Effector memory CD8-positive, alpha-beta T cell (primary cell): Measurements from ENCODE around the gene GPC6.

Experiments used
- ATAC-seq: fragments of 150-1000 bp; cut with Tn5 transposase; replicated peaks from 2 replicates; pipeline ENCODE4 v1.10.0; 2021; ENCODE audit warnings: mild to moderate bottlenecking, moderate library complexity
- DNase-seq, 3 experiments: peaks; one replicate each; pipeline ENCODE4 v3.0.0; 2021
- H3K27ac Mint-ChIP-seq, 2 donors: one replicate each; pipeline ENCODE4 v1.8.0; 2022; ENCODE audit warnings: mild to moderate bottlenecking in 2 of 2, mixed read lengths in 2 of 2, moderate library complexity in 2 of 2
- H3K27me3 Mint-ChIP-seq, 2 donors: one replicate each; pipeline ENCODE4 v1.8.0; 2022; ENCODE audit warnings: mixed read lengths in 2 of 2
- H3K36me3 Mint-ChIP-seq: one replicate; pipeline ENCODE4 v1.8.0; 2022; ENCODE audit warnings: mild to moderate bottlenecking, moderate library complexity, mixed read lengths; ENCODE audit not compliant: insufficient read depth
- H3K4me1 Mint-ChIP-seq, 2 donors: one replicate each; pipeline ENCODE4 v1.8.0; 2022; ENCODE audit warnings: low read depth in 2 of 2, mixed read lengths in 2 of 2
- H3K4me3 Mint-ChIP-seq, 2 donors: one replicate each; pipeline ENCODE4 v1.8.0; 2022; ENCODE audit warnings: mild to moderate bottlenecking in 2 of 2, mixed read lengths in 2 of 2, moderate library complexity in 2 of 2
- H3K9me3 Mint-ChIP-seq, 2 donors: one replicate each; pipeline ENCODE4 v1.8.0; 2022; ENCODE audit warnings: mixed read lengths in 2 of 2

Gene GPC6

DNA sequence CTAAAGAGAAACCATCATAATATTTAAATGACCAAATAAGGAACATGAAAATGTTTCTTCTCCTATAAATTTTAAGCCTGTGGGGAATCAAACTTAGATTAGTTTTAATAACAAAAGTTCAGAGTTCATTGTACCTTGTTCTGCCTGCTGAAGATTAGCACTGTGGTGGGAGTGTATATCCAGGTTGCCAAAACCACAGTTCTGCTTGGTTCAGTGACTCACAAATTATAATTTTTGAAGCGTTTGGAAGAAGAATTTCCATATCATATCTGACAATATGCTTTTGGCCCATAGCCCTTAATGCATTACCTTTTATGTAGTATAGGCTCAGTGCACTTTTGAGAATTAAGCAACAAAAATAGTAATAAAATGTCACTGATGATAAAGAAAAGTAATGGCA, 545.2 kb downstream of the GPC6 start:
- Mint-ChIP-seq H3K4me3 (no peak overlapping the region), H3K27me3 (peaks cover 0 to 5% of the 10 kb centered on the region in 2 donors), H3K27ac (no peak overlapping the region), H3K36me3 (no peaks in the 10 kb centered on the region), H3K9me3 (peaks cover 0 to 3% of the 10 kb centered on the region in 2 donors), H3K4me1 (no peaks in the 10 kb centered on the region)
- DNase-seq (no peak), ATAC-seq (no peak)

DNA sequence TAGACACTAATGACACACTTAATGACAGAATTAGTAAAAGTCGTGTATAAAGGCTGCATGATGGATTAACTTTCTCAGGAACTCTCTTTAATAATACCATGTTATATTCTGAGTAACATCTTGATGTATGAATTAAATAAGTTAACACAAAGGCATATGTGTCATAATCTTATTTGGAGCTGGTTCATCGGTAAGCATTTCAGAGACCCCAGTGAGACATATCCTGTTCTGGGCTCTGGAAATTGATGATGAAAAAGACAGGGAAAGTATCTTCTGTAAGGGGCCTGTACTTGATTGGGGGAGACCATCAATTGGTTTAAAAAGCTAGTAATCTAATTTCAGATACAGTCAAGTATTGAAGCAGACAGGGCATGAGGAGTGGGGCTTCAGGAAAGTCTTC, 547.9 kb downstream of the GPC6 start:
- Mint-ChIP-seq H3K27me3 (peaks cover 0 to 5% of the 10 kb centered on the region in 2 donors), H3K4me3 (no peak overlapping the region), H3K36me3 (no peaks in the 10 kb centered on the region), H3K9me3 (peaks cover 0 to 3% of the 10 kb centered on the region in 2 donors), H3K4me1 (no peaks in the 10 kb centered on the region), H3K27ac (no peak overlapping the region)
- ATAC-seq, result no peak
- no peak for DNase-seq

DNA sequence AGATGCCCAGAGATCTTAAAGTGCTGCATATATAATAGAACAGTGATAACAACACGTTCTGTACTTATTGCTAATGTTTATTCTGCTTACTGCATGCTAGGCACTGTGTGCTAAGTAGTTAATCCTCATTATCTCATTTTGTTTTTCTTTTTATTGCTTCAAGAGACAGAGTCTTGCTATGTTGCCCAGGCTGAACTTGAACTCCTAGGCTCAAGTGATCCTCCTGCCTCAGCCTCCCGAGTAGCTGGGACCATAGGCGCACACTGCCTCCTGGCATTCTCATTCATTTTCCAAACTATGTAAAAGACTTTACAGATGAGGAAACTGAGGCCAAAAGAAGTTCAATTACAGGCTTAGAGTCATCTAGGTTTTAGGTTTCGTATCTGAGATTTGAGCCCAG, 548.4 kb downstream of the GPC6 start:
- H3K4me1 Mint-ChIP-seq, result no peaks in the 10 kb centered on the region
- ATAC-seq (no peak), DNase-seq (no peak)
- peaks cover 0 to 5% of the 10 kb centered on the region in 2 donors for H3K27me3 Mint-ChIP-seq
- peaks cover 0 to 3% of the 10 kb centered on the region in 2 donors for H3K9me3 Mint-ChIP-seq
- no peak overlapping the region for H3K27ac Mint-ChIP-seq
- H3K4me3 Mint-ChIP-seq, result no peak overlapping the region
- H3K36me3 Mint-ChIP-seq, result no peaks in the 10 kb centered on the region

DNA sequence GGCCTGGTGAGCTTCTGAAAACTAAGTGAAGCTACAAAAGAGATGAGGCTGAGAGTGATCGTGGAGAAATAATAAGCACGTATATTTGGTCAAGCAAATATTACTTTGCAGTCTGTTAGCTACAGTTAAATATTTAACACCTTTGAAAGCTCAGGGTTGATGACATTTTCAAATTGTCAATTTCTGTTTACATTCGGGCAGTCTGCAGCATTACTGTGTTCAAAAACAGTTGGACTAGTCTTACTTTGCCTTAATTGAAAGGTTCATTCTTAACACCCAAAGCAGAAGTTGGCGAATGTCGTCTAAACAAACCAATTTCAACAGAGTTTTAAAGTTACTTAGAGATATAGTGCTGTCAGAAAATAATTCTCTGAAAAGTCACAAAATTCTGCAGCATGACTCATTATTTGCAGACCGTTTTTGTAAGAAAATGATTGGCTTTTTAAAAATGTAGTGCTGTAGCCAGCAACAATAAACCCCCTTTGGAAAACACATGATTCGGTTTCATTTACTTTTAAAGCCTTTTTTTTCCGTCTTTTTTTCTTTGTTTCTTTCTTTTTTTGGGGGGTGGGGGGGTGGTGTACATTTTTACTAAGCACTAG, 549.0 kb downstream of the GPC6 start:
- Mint-ChIP-seq H3K4me3 (no peak overlapping the region), H3K27me3 (peaks cover 0 to 5% of the 10 kb centered on the region in 2 donors), H3K9me3 (peaks cover 0 to 3% of the 10 kb centered on the region in 2 donors), H3K4me1 (no peaks in the 10 kb centered on the region), H3K27ac (no peak overlapping the region), H3K36me3 (no peaks in the 10 kb centered on the region)
- DNase-seq (no peak), ATAC-seq (no peak)

DNA sequence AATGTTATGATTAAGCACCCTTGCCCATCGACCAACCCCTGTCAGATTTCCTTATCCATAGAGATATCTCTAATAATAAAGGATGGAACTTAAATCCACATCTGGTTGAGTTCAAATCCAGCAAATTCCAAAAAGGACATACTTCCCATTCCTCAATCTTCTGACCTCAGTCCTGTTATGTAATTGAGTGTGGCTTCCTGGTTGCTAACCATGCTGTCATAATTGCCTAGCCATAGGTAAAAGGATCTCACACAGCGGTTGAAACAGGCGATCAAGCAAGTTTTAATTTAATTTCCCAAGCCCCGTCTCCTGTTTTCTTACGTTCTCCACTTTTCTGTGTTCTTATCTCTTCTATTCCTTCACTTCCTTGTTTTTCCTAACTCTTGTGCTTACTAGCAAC, 550.3 kb downstream of the GPC6 start:
- no peak for DNase-seq
- Mint-ChIP-seq H3K27me3 (peaks cover 0 to 5% of the 10 kb centered on the region in 2 donors), H3K4me1 (no peaks in the 10 kb centered on the region), H3K4me3 (no peak overlapping the region), H3K27ac (no peak overlapping the region), H3K36me3 (no peaks in the 10 kb centered on the region), H3K9me3 (peaks cover 0 to 3% of the 10 kb centered on the region in 2 donors)
- no peak for ATAC-seq

DNA sequence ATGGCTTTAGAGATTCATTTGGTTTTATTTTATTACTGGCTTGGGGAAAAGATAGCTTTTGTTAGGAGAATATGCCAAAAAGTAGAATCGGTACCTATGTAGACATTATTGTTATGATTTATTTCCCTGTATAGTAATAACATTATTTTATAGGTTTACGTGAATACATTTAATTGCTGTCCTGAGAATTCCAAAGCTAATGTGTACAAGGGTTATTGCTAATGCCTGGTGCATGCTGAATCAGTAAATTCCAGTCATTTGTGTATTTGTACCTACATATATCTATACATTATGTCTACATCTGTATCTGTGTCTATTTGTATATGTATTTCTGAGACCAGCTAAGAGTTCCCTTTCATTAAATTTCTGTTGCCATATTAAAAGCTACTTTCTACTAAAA, 550.9 kb downstream of the GPC6 start:
- Mint-ChIP-seq H3K4me1 (no peaks in the 10 kb centered on the region), H3K9me3 (no peaks in the 10 kb centered on the region), H3K4me3 (no peak overlapping the region), H3K27ac (no peak overlapping the region), H3K27me3 (peaks cover 0 to 1% of the 10 kb centered on the region in 2 donors), H3K36me3 (no peaks in the 10 kb centered on the region)
- DNase-seq, result no peak
- ATAC-seq, result no peak

DNA sequence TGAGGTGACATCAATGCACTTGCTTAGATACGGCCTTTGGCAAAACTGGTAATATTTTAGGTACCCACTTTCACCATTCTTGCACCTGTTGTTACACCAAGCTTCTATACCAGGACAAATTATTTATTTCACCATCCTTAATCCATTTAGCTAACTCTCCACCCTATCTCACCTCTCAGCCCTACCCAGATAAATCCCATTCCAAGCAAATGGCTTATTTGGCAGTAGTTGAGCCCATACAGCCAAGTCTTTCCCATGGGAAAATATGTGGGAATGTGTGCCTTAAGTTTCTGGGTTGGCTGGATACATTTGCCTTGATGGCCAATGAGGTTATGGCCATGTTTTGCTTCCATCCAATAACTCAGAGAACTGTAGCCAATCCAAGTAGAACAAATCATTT, 551.9 kb downstream of the GPC6 start:
- ATAC-seq, result no peak
- no peaks in the 10 kb centered on the region for H3K4me1 Mint-ChIP-seq

DNA sequence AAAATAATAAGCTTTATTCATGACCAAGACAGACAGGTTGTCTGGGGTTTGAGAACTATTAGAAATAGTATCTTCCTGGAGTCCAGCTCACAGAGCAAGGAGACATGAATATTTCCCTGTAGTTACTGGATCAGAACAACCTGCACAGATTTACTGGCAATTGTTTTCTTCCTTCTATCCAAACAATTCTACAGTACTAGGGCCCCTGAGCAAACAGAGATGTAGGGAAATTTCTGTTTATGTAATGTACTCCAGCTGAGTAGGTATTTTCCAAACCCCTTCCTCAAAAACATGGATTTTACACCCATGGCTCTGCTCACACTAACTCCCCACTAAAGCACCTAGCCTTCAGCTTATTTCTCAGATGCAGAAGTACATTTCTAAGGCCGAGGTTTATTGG, 557.6 kb downstream of the GPC6 start:
- H3K4me3 Mint-ChIP-seq, result no peak overlapping the region
- ATAC-seq (no peak), DNase-seq (no peak)
- H3K9me3 Mint-ChIP-seq, result no peaks in the 10 kb centered on the region
- no peaks in the 10 kb centered on the region for H3K4me1 Mint-ChIP-seq
- H3K27ac Mint-ChIP-seq, result no peak overlapping the region
- no peaks in the 10 kb centered on the region for H3K27me3 Mint-ChIP-seq
- H3K36me3 Mint-ChIP-seq, result no peaks in the 10 kb centered on the region

More for the DNA sequence above, 551.9 kb downstream of the GPC6 start:
- DNase-seq, result no peak
- Mint-ChIP-seq H3K36me3 (no peaks in the 10 kb centered on the region), H3K27ac (no peak overlapping the region), H3K9me3 (no peaks in the 10 kb centered on the region), H3K27me3 (no peaks in the 10 kb centered on the region), H3K4me3 (no peak overlapping the region)

DNA sequence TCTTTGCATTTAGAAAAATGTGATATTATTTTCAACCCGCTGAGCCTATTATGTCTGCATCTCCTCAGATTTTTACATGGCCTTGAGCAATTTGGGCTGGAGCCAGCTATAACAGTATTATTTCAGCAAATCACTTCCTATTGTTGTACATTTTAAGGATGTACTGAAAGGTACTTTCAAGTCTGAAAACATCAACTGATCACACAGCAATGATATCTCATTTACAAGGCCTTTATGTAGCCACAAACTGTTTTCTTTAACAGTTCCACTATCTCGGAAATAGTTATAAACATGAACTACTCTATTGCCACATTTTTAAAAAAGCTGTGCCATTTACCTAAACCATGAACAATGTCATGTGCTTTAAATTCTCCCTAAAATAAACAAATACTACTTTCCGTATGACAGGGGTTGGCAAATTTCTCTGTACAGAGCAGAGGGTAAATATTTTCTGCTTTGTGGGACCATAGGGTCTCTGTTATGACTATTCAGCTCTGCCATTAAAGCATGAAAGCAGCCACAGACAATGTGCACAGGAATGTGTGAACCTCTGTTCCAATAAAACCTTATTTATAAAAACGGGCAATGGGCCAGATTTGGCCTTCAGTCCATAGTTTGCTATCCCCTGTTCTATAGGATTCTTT, 560.4 kb downstream of the GPC6 start:
- Mint-ChIP-seq H3K4me1 (no peaks in the 10 kb centered on the region), H3K27me3 (no peaks in the 10 kb centered on the region), H3K9me3 (no peaks in the 10 kb centered on the region), H3K4me3 (no peak overlapping the region), H3K27ac (no peak overlapping the region), H3K36me3 (no peaks in the 10 kb centered on the region)
- ATAC-seq, result no peak
- DNase-seq, result no peak

DNA sequence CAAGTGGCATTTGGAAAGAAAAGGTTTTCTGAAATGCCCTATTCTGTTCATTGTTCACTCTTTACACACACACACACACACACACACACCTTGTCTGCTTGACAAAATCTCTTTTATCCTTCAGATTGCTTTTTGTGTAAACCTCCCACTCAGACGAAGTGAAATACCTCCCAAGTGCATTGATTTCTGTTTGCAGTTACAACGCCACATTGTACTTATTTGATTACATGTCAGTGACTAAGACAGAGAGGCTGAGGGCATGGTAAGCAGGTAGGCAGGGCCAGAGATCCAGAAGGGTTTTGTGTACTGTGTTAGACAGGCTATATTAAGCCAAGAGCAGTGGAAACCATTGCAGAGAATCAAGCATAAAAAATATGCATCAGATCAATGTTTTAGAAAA, 561.8 kb downstream of the GPC6 start:
- Mint-ChIP-seq H3K4me3 (no peak overlapping the region), H3K27ac (no peak overlapping the region), H3K4me1 (no peaks in the 10 kb centered on the region), H3K36me3 (no peaks in the 10 kb centered on the region), H3K27me3 (no peaks in the 10 kb centered on the region), H3K9me3 (no peaks in the 10 kb centered on the region)
- no peak for ATAC-seq
- no peak for DNase-seq

DNA sequence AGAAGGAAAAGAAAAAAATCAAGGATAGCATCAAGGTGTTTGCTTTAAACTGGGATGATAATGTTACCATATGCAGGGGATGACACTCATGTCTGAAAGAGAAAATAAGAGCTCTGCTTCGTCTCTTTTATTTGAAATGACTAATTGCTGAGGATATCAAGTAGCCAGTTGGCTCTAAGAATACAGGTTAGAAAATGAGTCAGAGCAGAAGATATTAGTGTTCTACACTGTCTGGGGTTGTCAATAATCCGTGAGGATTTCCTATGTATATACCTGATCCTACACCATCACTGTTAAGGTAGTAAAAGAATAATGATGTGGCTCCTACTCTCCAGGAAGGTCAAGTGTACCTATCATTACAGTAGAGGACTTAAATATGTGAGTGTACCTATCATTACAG, 562.5 kb downstream of the GPC6 start:
- H3K9me3 Mint-ChIP-seq, result no peaks in the 10 kb centered on the region
- H3K36me3 Mint-ChIP-seq, result no peaks in the 10 kb centered on the region
- H3K27ac Mint-ChIP-seq, result no peak overlapping the region
- H3K4me1 Mint-ChIP-seq, result peaks cover 0 to under 1% of the 10 kb centered on the region in 2 donors
- H3K27me3 Mint-ChIP-seq, result peaks cover 0 to 3% of the 10 kb centered on the region in 2 donors
- ATAC-seq (no peak), DNase-seq (no peak)
- no peak overlapping the region for H3K4me3 Mint-ChIP-seq

DNA sequence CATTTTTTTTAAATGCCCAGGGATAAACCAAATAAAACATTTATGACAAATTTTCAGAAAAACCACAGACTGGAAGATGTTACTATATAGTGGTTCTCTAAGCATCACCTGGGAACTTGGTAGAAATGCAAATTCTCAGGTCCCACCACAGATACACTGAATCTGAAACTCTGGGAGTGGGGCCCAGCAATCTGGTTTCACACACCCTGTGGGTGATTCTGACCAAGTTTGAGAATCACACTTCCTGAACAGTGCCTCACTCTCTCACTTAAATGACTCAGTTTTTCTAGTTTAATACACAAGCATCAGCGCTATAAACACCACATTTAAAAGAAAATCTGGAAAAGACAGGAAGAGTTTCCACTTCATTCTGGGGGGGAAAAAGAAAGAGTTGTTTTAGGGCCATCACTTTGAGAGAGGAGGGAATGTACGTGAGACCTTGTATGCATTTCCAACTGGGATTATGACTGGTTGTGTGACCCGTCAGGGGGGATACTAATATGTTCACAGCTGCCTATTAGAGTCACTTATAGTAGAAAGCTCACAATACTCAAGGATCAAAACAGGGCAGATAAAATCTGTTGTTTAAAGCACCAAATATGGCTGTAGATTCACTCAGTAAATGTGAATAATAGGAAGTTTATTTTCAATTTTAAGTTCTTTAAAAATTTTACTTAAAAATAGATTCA, 567.7 kb downstream of the GPC6 start:
- ATAC-seq (no peak), DNase-seq (no peak)
- no peaks in the 10 kb centered on the region for H3K36me3 Mint-ChIP-seq
- H3K27me3 Mint-ChIP-seq, result peaks cover 0 to 7% of the 10 kb centered on the region in 2 donors
- peaks cover 4% of the 10 kb centered on the region in 2 donors for H3K4me1 Mint-ChIP-seq
- H3K4me3 Mint-ChIP-seq, result no peak overlapping the region
- H3K9me3 Mint-ChIP-seq, result no peaks in the 10 kb centered on the region
- no peak overlapping the region for H3K27ac Mint-ChIP-seq

DNA sequence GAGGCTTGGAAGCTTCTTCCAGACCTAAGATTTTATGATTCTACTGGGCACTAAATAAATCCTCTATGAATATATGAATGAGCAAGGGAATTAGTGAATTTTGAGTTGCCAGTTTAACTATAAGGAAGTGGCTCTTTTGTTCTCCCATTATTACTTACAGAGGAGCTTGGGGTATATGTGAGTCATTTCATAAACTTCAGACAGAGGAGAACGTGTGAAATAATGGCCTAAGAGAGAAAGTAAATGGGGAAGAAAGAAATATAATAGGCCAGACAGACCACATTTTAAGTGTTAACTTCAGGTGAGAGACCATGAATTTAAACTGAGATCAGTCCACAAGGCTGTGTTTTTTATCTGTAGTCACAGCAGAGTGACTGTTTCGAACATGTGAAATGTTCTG, 570.9 kb downstream of the GPC6 start:
- no peak for ATAC-seq
- Mint-ChIP-seq H3K27me3 (peaks cover 0 to 7% of the 10 kb centered on the region in 2 donors), H3K4me3 (no peak overlapping the region), H3K9me3 (no peaks in the 10 kb centered on the region), H3K4me1 (peaks cover 4% of the 10 kb centered on the region in 2 donors), H3K36me3 (no peaks in the 10 kb centered on the region), H3K27ac (no peak overlapping the region)
- no peak for DNase-seq

DNA sequence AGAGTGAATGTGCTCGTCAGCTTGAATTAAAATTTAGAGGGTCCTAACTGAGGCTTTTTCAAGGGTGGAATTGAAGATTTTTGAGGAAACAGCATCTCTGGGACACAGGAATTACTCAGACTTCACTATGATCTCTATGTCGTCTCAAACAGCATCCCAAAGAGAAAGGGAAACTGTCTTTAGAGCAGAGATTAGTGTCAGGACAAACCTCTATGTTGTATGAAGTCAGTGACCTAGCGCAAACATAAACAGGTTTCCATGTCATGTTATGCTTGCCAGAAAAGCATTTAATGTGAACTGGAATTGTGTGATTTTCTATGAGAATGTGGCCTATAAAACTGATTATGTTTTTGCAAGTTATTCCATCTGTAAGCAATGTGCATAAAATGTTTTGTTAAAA, 573.7 kb downstream of the GPC6 start:
- Mint-ChIP-seq H3K9me3 (no peaks in the 10 kb centered on the region), H3K4me3 (no peak overlapping the region), H3K27ac (no peak overlapping the region), H3K4me1 (no peaks in the 10 kb centered on the region), H3K27me3 (no peaks in the 10 kb centered on the region), H3K36me3 (no peaks in the 10 kb centered on the region)
- ATAC-seq (no peak), DNase-seq (no peak)
